GM19023 (cell line): ENCODE measurements around the gene ATF4.

ENCODE experiments used
- ATAC-seq: cut with Tn5 transposase; IDR thresholded peaks from one replicate; pipeline ENCODE4 v1.9.1; 2021; ENCODE audit warnings: mild to moderate bottlenecking, moderate library complexity; ENCODE audit not compliant: unreplicated experiment

ATF4 gene

DNA sequence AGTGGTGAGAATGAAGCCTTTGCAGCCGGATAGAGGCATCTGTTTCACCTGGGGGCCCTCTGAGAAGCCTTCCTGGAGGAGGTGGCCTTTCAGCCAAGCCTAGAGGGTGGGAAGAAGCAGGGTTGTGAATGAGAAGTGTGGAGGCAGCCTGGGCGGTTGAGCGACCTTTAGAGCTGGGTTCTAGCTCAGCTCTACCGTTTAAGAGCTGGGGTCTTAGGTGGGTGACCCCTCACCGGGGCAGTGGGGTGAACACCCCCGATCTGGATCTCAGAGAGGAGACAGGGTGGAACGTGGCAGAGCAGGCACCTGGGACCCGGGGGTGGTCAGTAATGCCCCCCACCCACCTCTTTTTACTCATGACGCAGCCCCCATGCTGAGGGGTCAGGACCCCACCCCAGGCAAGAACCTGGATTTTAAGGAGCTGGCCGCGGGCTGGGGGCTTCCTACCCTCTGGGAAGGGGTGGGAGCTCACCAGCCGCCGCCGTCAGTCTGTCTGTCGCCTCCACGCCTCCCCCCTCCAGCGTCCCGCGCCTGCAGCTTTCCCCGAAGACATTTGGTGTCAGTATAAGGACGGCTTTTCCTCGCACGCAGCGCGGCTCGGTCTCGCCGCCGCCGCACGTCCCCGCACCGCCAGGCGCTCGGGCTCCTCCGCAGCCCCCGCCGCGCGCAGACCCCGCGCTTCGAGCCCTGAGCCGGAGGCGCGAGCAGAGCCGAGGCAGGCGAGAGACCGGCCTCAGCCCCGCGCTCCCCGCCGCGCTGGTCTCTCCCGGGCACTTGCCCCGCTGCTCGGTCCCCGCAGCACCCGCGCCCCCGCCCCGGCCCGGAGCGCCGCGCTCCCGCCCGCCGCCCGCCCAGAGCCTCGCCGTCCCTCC, 36.8 kb downstream of the ATF4 start:
- no peak for ATAC-seq

DNA sequence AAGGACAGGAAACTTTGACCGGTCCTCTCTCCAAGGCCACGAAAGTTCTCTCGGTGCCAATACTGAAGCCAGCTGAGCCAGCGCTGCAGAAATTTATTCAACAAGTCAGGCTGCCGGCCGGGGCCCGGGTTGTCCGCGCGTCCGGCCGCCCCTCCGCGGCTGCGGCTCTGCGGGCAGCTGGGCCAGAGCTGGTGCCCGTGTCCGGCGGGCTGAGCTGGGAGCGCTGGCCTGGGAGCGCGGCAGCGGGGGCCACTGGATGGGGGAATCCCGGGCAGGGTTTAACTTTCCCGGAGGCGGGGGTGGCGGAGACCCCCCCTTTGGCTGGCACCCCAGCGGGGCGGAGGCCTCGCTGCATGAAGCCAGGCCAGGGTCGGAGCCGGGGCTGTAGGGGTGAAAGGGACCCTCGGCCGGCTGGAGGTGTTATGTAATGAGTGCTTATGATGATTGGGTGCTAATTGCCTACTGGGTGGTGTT, 37.9 kb downstream of the ATF4 start:
- ATAC-seq, result no peak

DNA sequence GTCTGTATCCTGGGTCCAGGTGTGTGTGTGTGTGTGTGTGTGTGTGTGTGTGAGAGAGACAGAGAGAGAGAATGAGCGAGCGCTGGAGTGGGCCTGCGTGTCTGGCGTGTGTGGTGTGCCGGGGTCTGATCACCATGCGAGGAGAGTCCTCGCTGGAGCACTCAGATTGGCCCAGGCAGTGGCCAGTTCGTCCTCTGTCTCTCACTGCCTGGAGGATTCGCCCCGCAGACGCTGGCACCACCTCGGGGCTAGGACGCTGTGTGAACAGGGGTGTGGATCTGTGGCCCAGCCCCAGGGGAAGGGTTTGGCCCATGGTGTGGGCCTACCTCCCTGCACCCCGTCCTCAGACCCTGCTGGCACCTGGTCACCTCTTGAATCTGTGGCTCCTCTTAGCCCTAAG, 38.6 kb downstream of the ATF4 start:
- no peak for ATAC-seq

DNA sequence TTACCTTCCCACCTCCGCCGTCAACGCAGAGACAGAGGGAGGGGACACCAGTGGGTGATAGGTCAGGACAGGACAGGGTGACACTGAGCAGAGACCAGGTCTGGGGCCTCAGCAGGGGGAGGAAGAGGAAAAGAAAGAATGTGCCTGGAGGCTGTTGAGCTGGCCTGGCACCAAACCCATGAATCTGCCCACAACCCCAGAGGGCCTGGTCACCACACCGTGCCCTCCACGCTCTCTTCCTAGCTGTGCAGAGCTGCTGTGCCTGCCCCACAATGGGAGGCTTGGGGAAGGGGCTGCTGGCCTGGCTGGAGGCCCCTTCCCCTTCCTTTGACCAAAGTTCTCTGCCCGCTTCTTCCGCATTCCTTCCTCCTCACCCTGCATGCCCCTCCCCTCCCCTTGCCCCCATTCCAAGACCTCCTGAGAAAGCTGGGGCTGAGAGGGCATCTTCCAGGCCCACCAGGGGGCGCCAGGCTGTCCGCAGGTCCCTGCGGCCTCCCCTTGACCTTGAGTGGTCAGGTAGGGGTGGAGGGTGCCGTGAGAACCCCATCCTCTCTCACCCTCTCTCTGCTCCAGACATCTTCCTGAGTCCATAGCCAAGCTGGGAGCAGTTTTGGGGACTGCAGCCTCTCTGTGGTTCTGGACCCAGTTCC, 39.2 kb downstream of the ATF4 start:
- ATAC-seq, result no peak

DNA sequence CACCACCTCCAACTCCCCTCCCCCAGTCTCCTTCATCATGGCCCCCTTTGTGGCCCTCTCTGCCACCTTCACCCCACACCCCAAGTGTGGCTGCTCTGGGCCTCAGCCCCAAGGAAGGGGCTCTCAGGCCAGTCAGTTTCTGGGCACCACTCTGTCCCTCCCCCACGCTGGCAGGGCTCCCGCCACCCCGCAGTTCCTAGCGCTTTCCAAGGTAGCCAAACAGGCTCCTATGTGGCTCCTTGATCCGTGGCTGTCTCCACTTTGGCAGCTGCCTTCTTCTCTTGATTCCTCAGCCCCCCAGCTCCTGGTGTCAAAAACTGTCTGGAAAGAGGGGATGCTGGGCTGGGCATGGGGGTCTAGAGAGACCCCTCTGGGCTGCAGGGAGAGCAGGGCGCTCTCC, 39.8 kb downstream of the ATF4 start:
- ATAC-seq, result no peak

DNA sequence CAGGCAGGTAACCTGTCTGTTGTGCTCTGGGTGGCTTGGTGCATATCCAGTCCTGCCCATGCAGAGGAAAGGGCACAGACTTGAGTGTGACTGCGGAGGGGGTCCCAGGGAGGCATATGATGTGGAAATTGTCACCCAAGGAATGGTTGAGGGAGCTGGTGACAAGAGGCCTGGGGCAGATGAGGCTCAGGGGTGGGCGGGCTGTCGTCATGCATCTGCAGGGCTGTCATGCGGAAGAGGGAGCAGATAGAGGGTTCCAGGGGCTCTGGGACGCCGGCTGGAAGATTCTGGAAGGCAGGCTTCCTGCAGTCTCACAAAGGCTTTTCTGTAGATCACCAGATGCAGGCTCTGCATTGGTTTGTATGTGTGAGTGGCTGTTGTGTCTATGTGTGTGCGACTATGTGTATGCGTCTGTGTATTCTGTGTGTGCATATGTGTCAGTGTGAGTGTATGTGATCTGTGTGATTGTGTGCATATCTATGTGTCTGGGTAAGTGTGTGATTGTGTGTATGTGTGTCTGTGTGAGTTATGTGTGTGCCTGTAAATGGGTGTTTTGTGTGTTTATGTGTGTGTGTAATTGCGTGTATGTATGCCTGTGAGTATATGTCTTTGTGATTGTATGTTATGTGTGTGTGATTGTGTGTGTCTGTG, 42.6 kb downstream of the ATF4 start:
- no peak for ATAC-seq

DNA sequence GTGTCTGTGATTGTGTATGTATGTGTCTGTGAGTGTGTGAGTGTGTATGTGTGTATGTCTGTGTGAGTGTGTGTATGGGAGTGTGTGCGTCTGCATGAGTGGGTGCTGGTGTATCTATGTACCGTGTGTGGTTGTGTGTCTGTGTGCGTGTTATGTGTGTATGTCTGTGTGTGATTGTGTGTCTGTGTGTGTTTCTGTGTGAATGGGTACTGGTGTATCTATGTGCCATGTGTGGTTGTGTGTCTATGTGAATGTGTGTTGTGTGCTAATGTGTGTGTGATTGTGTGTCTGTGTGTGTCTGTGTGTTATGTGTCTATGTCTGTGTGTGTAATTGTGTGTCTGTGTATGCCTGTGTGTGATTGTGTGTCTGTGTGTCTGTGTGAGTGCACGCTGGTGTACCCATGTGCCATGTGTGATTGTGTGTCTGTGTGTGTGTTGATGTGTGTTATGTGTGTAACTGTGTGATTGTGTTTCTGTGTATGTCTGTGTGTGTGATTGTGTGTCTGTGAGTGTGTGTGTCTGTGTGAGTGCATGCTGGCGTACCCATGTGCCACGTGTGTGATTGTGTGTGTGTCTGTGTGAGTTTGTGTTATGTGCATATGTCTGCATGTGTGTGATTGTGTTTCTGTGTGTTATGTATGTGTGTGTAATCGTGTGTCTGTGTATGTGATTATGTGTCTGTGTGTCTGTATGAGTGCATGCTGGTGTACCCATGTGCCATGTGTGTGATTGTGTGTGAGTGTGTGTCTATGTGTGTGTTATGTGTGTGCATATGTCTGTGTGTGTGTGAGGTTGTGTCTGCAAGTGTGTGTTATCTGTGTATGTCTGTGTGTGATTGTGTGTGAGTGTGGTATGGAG, 43.4 kb downstream of the ATF4 start:
- no peak for ATAC-seq

DNA sequence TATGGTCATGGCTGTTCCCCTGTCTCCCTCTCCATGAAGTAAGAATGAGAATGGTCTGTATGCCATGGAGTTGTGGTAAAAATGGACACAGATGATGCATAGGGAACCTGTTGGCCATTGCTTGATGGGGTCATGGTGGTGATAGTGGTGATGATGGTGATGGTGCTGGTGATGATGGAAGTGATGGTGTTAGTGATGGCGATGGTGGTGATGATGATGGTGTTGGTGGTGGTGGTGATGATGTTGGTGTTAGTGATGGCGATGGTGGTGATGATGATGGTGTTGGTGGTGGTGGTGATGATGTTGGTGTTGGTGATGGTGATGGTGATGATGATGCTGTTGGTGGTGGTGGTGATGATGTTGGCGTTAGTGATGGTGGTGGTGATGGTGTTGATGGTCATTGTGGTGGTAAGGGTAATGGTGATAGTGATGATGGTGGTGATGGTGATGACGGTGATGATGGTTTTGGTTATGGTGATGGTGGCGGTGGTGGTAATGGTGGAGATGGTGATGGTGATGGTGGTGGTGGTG, 45.1 kb downstream of the ATF4 start:
- ATAC-seq, result no peak

DNA sequence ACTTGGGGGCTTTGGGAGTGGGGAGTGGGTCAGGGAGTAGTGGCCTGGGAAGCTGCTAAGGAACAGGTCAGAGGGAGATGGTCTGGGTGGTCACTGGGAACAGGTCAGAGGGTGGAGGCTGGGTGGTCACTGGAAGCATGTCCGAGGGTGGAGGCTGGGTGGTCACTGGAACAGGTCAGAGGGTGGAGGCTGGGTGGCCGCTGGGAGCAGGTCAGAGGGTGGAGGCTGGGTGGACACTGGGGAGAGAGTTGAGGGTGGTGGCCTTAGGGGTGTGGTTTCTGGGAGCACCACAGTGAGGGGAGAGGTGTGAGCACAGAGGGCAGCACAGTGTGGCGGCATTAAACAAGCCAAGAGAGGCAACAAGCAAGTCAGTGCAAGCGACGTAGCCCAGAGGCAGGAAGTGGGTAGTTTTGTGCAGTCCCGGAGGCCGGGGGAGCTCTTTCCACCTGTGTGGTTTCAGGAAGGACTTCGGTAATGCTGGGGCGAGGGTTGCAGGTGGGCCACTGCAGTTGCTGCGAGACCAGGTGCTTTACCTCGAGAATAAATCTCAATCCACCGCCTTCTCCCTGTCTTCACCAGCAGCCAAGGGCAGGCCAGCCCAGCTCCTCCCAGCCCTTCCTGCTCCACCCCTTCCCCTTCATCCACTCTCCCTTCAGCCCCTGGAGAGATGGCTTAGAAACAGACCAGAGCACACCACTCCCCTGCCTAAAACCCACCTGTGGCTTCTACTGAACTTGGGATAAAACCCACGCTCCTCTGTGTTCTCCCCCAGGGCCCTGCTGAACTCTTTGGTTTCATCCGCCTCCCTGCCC, 47.0 kb downstream of the ATF4 start:
- no peak for ATAC-seq

DNA sequence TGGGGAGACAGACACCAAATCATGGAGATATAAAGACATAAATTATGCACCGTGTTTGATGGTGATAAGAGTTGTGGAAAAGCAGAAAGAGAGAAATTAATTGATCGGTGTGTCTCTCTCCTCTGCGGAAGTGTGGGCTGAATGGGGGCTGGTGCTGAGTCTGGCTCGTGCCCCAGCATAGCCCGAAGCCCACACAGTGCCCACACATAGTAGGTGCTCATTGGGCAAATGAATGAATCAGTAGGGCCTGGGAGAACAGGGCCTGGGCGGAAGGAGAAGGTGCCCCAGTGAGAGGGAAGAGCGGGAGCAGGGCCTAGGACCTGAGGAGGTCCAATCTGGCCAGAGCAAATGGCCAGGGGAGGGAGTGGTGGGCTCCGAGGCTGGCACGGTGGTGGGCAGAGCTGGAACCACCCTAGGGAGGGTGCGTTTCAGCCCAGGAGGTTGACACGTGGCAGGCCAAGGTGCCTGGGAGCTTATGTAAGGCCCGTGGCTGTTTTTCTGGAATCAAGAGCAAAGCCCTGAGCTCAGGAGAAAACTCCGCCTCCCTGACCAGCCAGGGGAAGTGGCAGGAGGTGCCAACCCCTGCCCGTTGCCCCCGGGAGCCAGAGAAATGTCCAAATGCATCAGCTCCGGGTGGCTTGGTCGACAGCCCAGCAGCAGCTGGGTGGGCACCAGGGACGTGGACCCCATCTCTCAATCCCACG, 48.1 kb downstream of the ATF4 start:
- no peak for ATAC-seq

DNA sequence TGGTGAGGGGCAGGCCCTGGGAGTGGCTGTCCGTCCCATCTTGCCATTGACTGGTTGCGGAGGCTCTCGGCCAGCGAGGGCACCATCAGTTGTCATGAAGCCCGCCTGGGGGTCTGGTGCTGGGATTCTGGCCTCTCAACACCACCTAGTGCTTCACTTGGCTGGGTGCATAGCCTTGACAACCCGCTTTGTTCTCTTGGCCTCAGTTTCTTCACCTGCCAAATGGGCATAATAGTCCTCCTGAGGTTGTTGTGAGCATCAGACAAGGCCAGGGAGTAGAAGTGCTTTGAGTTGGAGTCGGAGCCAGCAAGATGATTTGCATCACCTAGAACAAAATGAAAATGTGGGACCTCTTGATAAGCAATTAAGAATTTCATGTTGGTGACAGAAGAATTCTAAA, 48.7 kb downstream of the ATF4 start:
- no peak for ATAC-seq

DNA sequence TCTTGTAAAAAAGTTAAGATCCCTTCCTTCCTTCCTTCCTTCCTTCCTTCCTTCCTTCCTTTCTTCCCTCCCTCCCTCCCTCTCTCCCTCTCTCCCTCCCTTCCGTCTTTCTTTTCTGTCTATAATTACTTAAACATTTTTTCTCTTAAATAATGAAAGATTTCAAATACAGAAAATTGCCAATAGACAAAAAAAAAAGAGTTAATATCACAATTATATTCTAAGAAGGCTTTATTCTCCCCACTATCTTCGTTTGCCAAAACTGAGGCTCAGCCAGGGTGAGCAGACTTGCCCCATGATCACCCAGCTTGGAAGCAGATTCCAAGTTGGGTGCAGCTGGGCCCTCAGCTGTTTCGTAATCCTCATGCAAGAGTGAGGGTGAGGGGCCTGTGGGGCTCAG, 49.9 kb downstream of the ATF4 start:
- no peak for ATAC-seq

DNA sequence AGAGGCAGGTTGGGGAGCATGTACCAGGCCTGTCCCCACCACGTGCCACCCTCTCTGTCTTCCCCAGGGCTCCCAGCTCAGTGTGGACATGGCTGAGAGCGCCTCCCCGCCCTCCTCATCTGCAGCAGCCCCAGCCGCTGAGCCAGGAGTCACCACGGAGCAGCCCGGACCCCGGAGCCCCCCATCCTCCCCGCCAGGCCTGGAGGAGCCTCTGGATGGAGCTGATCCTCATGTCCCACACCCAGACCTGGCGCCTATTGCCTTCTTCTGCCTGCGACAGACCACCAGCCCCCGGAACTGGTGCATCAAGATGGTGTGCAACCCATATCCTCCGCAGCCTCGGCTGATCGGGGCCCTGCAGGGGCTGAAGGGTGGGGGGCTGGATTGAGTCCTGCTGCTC, 50.3 kb downstream of the ATF4 start, which contains the start of gene CACNA1I:
TSS of gene CACNA1I (plus strand) at position 89 of the 400 bp plus-strand sequence. CDS start at position 89, 0 bp downstream.
- no peak for ATAC-seq

DNA sequence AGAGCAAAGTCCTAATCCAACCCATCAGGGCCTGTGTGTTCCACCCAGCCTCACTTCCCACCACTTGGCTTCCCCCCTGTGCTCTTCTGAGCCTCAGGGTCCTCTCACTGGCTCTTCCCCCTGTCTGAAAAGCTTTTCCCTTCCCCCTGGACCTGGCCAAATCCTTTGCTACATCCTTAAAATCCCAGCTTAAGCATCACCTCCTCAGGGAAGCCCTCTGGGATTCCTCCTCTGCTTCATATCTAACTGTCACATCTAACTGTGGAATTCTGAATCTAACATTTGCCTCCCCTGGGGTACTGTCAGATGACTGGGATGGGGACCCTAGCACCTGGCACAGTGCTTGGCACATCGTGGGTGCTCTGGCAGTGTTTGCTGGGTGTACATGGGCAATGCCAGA, 51.2 kb downstream of the ATF4 start:
- no peak for ATAC-seq
